ENCODE measurements around the gene TSHZ1.
"Not testable (repeated sequence)": the region's sequence is repeated elsewhere in the genome, so short reads cannot be mapped to it uniquely, and the experiment has no call there.

TSHZ1 gene

GRCh38 chr18:75317300-75317699, 106.7 kb downstream of the TSHZ1 start:
- no peak for DNase-seq

GRCh38 chr18:75317703-75318102, 107.1 kb downstream of the TSHZ1 start:
- DNase-seq = no peak

GRCh38 chr18:75319905-75320304, 109.3 kb downstream of the TSHZ1 start:
- no peak for DNase-seq

- no peak for DNase-seq
Observed at GRCh38 chr18:75320506-75320905, 109.9 kb downstream of the TSHZ1 start.

GRCh38 chr18:75321431-75321830, 110.8 kb downstream of the TSHZ1 start:
- no peak for DNase-seq

GRCh38 chr18:75322206-75322605, 111.6 kb downstream of the TSHZ1 start:
- no peak for DNase-seq

- no peak for DNase-seq
Observed at GRCh38 chr18:75323821-75324585, 113.4 kb downstream of the TSHZ1 start.

- DNase-seq = no peak
Observed at GRCh38 chr18:75324686-75325257, 114.2 kb downstream of the TSHZ1 start.

- DNase-seq = not testable (repeated sequence)
Observed at GRCh38 chr18:75329753-75330152, 119.2 kb downstream of the TSHZ1 start.

GRCh38 chr18:75330308-75330707, 119.7 kb downstream of the TSHZ1 start:
- DNase-seq = no peak

- no peak for DNase-seq
Observed at GRCh38 chr18:75334869-75335268, 124.3 kb downstream of the TSHZ1 start.

GRCh38 chr18:75335511-75335910, 124.9 kb downstream of the TSHZ1 start:
- no peak for DNase-seq

GRCh38 chr18:75336767-75337166, 126.2 kb downstream of the TSHZ1 start:
- no peak for DNase-seq

GRCh38 chr18:75337348-75337747, 126.8 kb downstream of the TSHZ1 start:
- DNase-seq = no peak

- no peak for DNase-seq
Observed at GRCh38 chr18:75338631-75339030, 128.0 kb downstream of the TSHZ1 start.
